Measurements from ENCODE around the gene NFYA.

The NFYA gene

GRCh38 chr6:41125282-41125681, 52.5 kb downstream of the NFYA start:
- H3K27ac ChIP-seq, result no peak overlapping the region
- no peak for DNase-seq (ENCODE audit: low read depth, low spot score)
- no peaks in the 10 kb centered on the region for H3K9me3 ChIP-seq (ENCODE audit: low read depth, low read length)
- no peaks in the 10 kb centered on the region for H3K36me3 ChIP-seq (ENCODE audit: insufficient read depth, low read length)
- H3K9ac ChIP-seq (ENCODE audit: insufficient read length), result no peak overlapping the region
- no peak overlapping the region for H3K4me3 ChIP-seq
- TF ChIP-seq FOXP2 (optimal IDR thresholded peaks at IDR 0.05; ENCODE audit: control extremely low read depth, extremely low read length, insufficient read depth) (no peak), EZH2 (IDR thresholded peaks at IDR 0.05) (no peak), POLR2AphosphoS5 (IDR thresholded peaks at IDR 0.05; ENCODE audit: borderline replicate concordance, low read depth, low read length) (no peak)

GRCh38 chr6:41132254-41132653, 59.5 kb downstream of the NFYA start:
- no peak overlapping the region for H3K4me3 ChIP-seq

GRCh38 chr6:41135062-41135832, 62.5 kb downstream of the NFYA start:
- no peak for DNase-seq (ENCODE audit: low read depth, low spot score)
- TF ChIP-seq POLR2AphosphoS5 (IDR thresholded peaks at IDR 0.05; ENCODE audit: borderline replicate concordance, low read depth, low read length) (no peak), EZH2 (IDR thresholded peaks at IDR 0.05) (no peak), FOXP2 (optimal IDR thresholded peaks at IDR 0.05; ENCODE audit: control extremely low read depth, extremely low read length, insufficient read depth) (no peak)
- no peaks in the 10 kb centered on the region for H3K9me3 ChIP-seq (ENCODE audit: low read depth, low read length)

More at GRCh38 chr6:41132254-41132653, 59.5 kb downstream of the NFYA start:
- Histone ChIP-seq H3K9me3 (ENCODE audit: low read depth, low read length) (no peaks in the 10 kb centered on the region), H3K36me3 (ENCODE audit: insufficient read depth, low read length) (no peaks in the 10 kb centered on the region), H3K27ac (no peak overlapping the region), H3K9ac (ENCODE audit: insufficient read length) (no peak overlapping the region)
- TF ChIP-seq EZH2 (IDR thresholded peaks at IDR 0.05) (no peak), FOXP2 (optimal IDR thresholded peaks at IDR 0.05; ENCODE audit: control extremely low read depth, extremely low read length, insufficient read depth) (no peak), POLR2AphosphoS5 (IDR thresholded peaks at IDR 0.05; ENCODE audit: borderline replicate concordance, low read depth, low read length) (no peak)
- no peak for DNase-seq (ENCODE audit: low read depth, low spot score)

GRCh38 chr6:41136911-41137310, 64.1 kb downstream of the NFYA start:
- TF ChIP-seq EZH2 (IDR thresholded peaks at IDR 0.05), result no peak
- TF ChIP-seq POLR2AphosphoS5 (IDR thresholded peaks at IDR 0.05; ENCODE audit: borderline replicate concordance, low read depth, low read length), result no peak
- TF ChIP-seq FOXP2 (optimal IDR thresholded peaks at IDR 0.05; ENCODE audit: control extremely low read depth, extremely low read length, insufficient read depth), result no peak
- Histone ChIP-seq H3K36me3 (ENCODE audit: insufficient read depth, low read length) (no peaks in the 10 kb centered on the region), H3K4me3 (no peak overlapping the region), H3K27ac (no peak overlapping the region), H3K9ac (ENCODE audit: insufficient read length) (no peak overlapping the region), H3K9me3 (ENCODE audit: low read depth, low read length) (no peaks in the 10 kb centered on the region)
- no peak for DNase-seq (ENCODE audit: low read depth, low spot score)

More at GRCh38 chr6:41135062-41135832, 62.5 kb downstream of the NFYA start:
- Histone ChIP-seq H3K4me3 (no peak overlapping the region), H3K36me3 (ENCODE audit: insufficient read depth, low read length) (no peaks in the 10 kb centered on the region), H3K27ac (no peak overlapping the region), H3K9ac (ENCODE audit: insufficient read length) (no peak overlapping the region)

GRCh38 chr6:41147917-41148316, 75.1 kb downstream of the NFYA start:
- H3K4me3 ChIP-seq, result no peak overlapping the region
- no peak for DNase-seq (ENCODE audit: low read depth, low spot score)
- no peaks in the 10 kb centered on the region for H3K9me3 ChIP-seq (ENCODE audit: low read depth, low read length)
- no peak overlapping the region for H3K9ac ChIP-seq (ENCODE audit: insufficient read length)
- H3K27ac ChIP-seq, result no peak overlapping the region
- TF ChIP-seq EZH2 (IDR thresholded peaks at IDR 0.05) (no peak), FOXP2 (optimal IDR thresholded peaks at IDR 0.05; ENCODE audit: control extremely low read depth, extremely low read length, insufficient read depth) (no peak), POLR2AphosphoS5 (IDR thresholded peaks at IDR 0.05; ENCODE audit: borderline replicate concordance, low read depth, low read length) (no peak)
- H3K36me3 ChIP-seq (ENCODE audit: insufficient read depth, low read length), result no peaks in the 10 kb centered on the region
